Stimulated activated CD4-positive, alpha-beta T cell treated with anti-CD3 and anti-CD28 coated beads, Interleukin-4, amount 100 ng/mL, for 4 hours (primary cell): Measurements from ENCODE around the gene C1QTNF6.

Experiments used
- DNase-seq, 2 experiments: peaks; one replicate each; pipeline ENCODE4 v3.0.0-alpha.2; 2020

C1QTNF6 gene

GRCh38 chr22:37139762-37140161 is 48.3 kb downstream of the C1QTNF6 start:
- no peak for DNase-seq

DNA sequence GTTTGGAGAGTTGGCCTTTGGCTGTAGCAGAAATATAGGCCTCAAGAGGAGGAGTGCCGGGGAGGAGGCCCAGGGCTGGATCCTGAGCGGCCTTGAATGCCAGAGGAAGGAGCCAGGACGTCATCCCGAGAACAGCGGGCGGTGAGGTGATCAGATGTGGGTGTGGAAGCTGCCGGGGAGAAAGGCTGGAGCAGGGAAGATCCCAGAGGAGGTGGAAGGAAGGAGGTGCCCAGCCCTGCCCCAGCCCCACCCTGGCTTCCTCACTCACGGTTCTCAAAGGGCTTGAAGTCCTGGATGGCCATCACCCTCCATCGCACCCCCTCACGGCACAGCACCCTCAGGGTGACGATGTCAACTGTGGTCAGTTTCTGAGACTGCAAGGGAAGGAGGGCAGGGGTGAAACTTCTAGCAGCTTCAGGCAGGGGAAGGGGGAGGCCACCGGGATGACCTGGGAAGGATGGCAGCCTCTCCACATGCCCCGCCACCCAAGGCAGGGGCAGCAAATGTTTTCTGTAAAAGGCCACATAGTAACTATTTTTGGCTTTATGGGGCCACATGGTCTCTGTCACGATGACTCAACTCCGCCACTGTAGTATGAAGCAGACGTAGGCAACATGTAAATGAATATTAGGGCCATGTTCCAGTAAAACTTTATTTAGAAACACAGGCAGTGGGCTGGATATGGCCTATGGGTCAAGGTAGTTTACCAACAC is 49.0 kb downstream of the C1QTNF6 start:
- no peak for DNase-seq

GRCh38 chr22:37137903-37138665 is 50.0 kb downstream of the C1QTNF6 start:
- no peak for DNase-seq

DNA sequence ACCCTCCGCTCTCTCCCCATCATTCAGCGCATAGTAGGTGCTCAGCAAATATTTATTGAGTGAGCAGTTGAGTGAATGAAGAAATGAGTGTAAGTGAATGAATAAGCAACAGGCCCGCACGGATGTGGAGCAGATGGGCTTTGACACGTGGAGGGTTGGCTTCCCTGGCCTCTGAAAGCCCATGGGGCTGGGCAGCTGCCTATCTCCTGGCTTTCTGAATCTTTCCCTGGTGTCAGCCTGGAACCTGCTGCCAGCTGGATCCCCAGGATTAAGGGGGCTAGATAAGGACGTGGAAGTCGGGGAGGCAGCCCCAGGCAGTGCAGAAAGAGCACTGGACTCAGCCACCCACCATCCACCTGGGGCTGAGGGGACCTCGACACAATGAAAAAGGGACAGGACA is 50.9 kb downstream of the C1QTNF6 start:
- no peak for DNase-seq

DNA sequence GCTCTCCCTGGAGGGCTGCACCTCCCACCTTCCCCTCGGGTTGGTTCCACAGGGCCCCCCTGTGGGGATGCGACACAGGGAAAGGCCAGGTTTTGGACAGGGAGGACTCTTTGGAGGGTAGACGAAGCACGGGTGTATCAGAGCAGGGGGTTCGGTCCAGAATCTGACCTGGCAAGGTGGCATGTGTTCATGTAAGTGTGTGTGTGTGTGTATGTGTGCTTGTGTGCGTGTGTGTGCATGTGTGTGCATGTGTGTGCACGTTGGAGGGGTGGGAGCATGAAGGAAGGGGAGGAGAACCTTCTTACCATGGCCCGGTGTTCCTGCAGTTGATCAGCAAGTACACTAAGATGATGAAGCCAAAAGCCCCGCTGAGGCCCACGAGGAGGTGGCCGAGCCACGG is 53.0 kb downstream of the C1QTNF6 start:
- no peak for DNase-seq

- DNase-seq: no peak
Measured at GRCh38 chr22:37133304-37134018, 54.6 kb downstream of the C1QTNF6 start.

DNA sequence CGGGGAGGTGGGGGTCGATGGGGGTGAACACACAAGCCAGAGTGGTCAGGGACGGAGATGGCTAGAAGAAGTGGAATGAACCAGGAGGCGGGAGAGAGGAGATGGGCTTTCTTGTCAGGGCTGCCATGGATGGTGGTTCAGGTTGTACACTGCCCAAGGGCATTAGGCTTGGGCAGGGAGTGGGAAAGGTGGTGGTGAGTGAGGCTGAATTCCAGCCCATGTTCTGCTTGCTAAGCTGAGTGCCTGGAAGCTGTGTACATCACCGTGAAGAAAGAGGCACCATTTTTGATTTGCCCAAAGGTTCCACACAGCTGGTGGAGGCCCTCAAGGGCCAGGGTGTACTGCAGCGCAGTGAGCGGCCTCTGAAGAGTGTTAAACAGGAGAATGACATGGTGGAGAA is 55.3 kb downstream of the C1QTNF6 start:
- no peak for DNase-seq
